HFF-Myc (cell line): ENCODE results near the gene GSDME.
"Not testable (repeated sequence)": the region's sequence is repeated elsewhere in the genome, so short reads cannot be mapped to it uniquely, and the experiment has no call there.

Experiments used
- DNase-seq: peaks from one replicate; pipeline ENCODE4 v3.0.0-alpha.2; 2011; ENCODE audit warnings: low read depth; ENCODE audit errors: extremely low read depth
- H3K4me3 ChIP-seq: replicated peaks from 2 replicates; pipeline ENCODE4 v1.5.1; 2011; ENCODE audit warnings: low read depth, mild to moderate bottlenecking, control low read depth, low read length
- TF ChIP-seq, protein P1 (sequence below): IDR thresholded peaks from 2 replicates; pipeline ENCODE4 v1.5.1; 2012; ENCODE audit warnings: mild to moderate bottlenecking, low read depth, low read length, control low read depth; ENCODE audit errors: missing control alignments

The GSDME gene

DNA sequence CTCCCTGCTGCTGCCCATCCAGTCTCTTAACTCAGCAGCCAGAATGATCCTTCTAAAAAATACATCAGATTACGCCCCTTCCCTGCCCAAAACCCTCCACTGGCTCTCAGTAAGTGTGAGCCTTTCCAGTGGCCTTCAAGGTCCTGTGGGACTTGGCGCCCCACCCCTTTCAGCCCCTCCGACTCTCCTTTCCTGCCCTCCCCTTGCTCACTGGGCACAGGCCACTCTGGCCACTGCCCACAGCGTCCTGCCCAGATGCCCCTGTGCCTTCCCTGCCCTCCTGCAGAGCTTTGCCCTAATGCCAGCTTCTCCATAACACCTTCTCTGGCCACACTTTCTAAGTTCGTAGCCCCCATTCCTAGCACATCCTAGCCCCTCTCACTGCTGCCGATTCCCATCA, 13.8 kb downstream of the GSDME start:
- DNase-seq: no peak
- TF ChIP-seq, protein P1, sequence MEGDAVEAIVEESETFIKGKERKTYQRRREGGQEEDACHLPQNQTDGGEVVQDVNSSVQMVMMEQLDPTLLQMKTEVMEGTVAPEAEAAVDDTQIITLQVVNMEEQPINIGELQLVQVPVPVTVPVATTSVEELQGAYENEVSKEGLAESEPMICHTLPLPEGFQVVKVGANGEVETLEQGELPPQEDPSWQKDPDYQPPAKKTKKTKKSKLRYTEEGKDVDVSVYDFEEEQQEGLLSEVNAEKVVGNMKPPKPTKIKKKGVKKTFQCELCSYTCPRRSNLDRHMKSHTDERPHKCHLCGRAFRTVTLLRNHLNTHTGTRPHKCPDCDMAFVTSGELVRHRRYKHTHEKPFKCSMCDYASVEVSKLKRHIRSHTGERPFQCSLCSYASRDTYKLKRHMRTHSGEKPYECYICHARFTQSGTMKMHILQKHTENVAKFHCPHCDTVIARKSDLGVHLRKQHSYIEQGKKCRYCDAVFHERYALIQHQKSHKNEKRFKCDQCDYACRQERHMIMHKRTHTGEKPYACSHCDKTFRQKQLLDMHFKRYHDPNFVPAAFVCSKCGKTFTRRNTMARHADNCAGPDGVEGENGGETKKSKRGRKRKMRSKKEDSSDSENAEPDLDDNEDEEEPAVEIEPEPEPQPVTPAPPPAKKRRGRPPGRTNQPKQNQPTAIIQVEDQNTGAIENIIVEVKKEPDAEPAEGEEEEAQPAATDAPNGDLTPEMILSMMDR: no peak
- H3K4me3 ChIP-seq: no peak overlapping the region

DNA sequence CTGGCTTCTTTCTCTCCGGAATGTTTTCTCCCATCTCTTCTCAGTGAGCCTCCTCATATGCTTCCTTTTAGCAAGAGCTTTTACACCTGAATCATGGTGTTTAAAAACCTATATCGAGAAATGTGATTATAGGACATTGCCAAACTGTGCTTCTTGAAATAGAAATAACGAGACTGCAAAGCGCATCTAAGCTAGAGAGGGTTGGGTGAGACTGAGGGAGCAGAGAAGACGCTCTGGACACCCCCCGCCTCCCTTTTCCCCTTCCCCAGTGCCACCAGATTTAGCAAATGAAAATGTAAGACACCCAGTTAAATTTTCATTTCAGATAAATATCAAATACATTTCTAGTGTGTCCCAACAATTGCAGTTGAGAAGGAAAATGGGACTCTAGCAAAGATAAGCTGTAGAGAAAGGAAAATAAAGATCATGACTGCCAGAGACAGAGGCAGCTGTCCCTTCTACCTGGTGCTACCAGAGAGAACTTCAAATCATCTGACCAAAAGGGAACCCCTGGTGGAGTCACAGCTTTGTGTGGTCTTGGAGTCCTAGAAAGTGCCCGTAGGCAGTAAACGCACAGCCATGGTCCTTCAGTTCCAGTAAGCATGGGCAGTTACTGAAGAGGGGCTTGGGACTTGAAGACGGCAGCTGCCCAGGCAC, 14.6 kb downstream of the GSDME start:
- DNase-seq: no peak
- TF ChIP-seq, protein P1: no peak
- H3K4me3 ChIP-seq: no peak overlapping the region

DNA sequence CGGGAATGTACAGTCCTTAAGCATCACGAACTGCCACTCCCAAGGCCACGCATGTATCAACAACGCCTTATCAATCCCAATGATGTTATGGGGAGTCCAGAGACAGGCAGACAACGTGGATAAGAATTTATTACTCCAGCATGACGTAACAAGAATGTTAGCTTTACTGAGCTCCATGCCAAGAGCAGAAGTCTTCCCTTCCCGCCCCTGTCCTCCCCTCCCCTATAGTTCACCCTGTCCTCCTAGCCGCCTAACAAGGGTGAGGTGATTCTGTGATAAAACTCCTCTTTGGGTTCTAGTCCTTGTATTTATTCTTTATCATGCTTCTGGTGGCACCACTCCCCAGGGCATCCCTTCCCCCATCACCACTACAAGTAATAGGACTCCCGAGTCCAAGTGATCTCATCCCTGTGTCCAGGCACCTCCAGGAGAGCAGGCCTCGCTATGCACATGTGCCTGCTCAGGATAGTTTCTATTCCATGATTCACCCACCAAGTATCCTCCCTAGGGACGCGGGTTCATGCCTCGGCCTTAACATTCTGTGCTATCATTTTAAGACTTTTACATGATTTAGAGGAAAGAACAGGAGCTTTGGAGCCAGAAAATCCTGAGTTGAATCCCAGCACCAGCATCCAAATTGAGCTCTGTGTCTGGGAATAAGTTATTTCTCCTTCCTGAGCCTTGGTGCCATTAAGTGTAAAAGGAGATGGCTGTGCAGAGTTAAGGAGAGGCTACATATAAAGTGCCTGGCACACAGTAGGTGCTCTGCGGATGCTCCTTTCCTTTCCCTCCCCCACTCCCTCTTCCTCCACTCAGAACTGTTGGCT, 15.4 kb downstream of the GSDME start:
- TF ChIP-seq, protein P1: no peak

DNA sequence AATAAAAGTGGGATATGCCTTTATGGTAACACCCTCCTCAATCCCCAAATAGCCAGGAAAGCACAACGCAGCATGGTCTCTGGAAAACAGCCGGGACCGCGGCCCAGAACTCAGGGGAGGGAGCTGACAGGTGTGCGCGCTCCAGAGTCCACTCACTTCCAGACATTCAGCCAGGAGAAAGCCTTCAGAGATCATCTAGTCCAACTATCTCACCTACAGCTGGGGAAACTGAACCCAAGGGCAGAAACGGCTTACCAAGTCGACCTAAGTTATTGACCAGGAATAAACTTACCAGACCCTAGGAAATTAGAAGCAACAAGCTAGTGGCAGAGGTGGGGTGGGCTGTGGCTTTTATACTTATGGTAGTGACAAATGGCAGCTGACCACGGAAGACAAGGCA, 16.4 kb downstream of the GSDME start:
- TF ChIP-seq, protein P1: no peak
- no peak overlapping the region for H3K4me3 ChIP-seq
- no peak for DNase-seq

More for the DNA sequence above, 15.4 kb downstream of the GSDME start:
- DNase-seq: no peak
- no peak overlapping the region for H3K4me3 ChIP-seq

DNA sequence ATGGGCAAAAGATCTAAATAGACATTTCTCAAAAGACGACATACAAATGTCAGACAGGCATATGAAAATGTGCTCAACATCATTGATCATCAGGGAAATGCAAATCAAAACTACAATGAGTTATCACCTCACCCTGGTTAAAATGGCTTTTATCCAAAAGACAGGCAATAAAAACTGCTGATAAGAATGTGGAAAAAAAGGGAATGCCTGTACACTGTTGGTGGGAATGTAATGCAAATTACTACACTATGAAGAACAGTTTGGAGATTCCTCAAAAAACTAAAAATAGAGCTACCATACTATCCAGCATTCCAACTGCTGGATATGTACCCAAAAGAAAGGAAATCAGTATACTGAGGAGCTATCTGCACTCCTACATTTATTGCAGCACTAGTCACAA, 18.0 kb downstream of the GSDME start:
- H3K4me3 ChIP-seq: no peak overlapping the region
- no peak for DNase-seq
- TF ChIP-seq, protein P1: no peak

DNA sequence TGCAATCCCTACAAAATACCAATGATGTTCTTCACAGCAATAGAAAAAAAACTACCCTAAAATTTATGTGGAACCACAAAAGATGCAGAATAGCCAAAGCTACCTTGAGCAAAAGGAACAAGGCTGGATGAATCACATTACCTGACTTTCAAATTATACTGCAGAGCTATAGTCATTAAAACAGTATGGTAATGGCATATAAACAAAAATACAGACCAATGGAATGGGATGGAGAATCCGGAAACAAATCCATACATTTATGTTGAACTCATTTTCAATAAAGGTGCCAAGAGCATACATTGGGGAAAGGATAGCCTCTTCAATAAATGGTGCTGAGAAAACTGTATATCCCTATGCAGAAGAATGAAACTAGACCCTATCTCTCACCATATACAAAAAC, 18.7 kb downstream of the GSDME start:
- no peak for DNase-seq
- TF ChIP-seq, protein P1: no peak
- H3K4me3 ChIP-seq: no peak overlapping the region

DNA sequence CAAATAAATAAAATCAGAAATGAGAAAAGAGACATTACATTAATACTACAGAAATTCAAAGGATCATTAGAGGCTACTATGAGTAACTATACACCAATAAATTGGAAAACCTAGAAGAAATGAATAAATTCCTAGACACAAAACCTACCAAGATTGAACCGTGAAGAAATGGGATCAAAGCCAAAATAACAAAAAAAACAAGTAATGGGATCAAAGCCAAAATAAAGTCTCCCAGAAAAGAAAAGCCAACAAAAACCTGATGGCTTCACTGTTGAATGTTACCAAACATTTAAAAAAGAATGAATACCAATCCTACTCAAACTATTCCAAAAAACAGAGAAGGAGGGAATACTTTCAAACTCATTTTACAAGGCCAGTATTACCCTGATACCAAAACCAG, 20.0 kb downstream of the GSDME start:
- DNase-seq: no peak
- TF ChIP-seq, protein P1: no peak
- H3K4me3 ChIP-seq: no peak overlapping the region

DNA sequence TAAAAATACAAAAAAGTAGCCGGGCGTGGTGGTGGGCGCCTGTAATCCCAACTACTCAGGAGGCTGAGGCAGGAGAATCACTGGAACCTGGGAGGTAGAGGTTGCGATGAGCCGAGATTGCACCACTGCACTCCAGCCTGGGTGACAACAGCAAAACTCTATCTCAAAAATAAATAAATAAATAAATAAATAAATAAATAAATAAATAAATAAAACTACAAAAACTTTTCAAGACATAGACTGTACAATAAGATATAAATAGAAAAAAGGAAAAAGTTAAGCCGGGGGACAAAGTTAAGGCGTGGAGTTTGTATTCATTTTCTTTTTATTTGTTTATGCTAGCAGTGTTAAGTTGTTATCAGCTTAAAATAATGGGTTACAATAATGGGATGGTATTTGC, 21.7 kb downstream of the GSDME start:
- not testable (repeated sequence) for DNase-seq

More for the DNA sequence above, 21.7 kb downstream of the GSDME start:
- H3K4me3 ChIP-seq: not testable (repeated sequence)
